Measurements from ENCODE around the gene OBSCN. TPM values are rescaled to one million over a fixed set of nuclear protein-coding genes. Genes with fewer than 3 reads are reported as not detected.

The OBSCN gene
- total and polyA plus RNA-seq, 2 of the 13 experiments (the other 11 are each of a cell fraction or from before 2014, with no cell fraction given), result 0.20 TPM

GRCh38 chr1:228238007-228238406 is 30.2 kb downstream of the OBSCN start:
- Histone ChIP-seq H3K36me3 (replicated peaks in 1 of 2; ENCODE audit: control insufficient read depth in 1 of 2, insufficient read depth in 2 of 2, low read length in 2 of 2) (no peaks in the 10 kb centered on the region), H4K20me1 (ENCODE audit: insufficient read depth, low read length) (no peaks in the 10 kb centered on the region), H2AFZ (ENCODE audit: low read length) (no peak overlapping the region), H3K9me3 (ENCODE audit: low read length) (peaks cover 22% of the 10 kb centered on the region), H3K4me3 (replicated peaks in 1 of 3; ENCODE audit: insufficient read depth in 1 of 3, low read depth in 2 of 3, low read length in 3 of 3) (no peak overlapping the region), H3K27ac (ENCODE audit: extremely low read length, insufficient read depth, low read length) (no peak overlapping the region), H3K79me2 (ENCODE audit: insufficient read depth, low read length) (no peaks in the 10 kb centered on the region), H3K27me3 (ENCODE audit: control insufficient read depth in 1 of 2, insufficient read depth in 2 of 2, low read length in 2 of 2) (no peaks in the 10 kb centered on the region; a peak in 1 of 5 replicates), H3K4me1 (ENCODE audit: insufficient read depth, low read length) (peaks cover 7% of the 10 kb centered on the region; the same call in 1 of the 2 replicates), H3K4me2 (ENCODE audit: low read depth, low read length) (no peak overlapping the region), H3K9ac (ENCODE audit: insufficient read depth, low read depth, low read length) (no peak overlapping the region)
- FAIRE-seq (no peak), DNase-seq (ENCODE audit: low spot score) (no peak), ATAC-seq (no peak)
- WGBS (ENCODE audit: low lambda C conversion rate), result 69% methylated on average over 5 of the region's 7 CpGs
- in situ Hi-C loops (cut with HindIII; ENCODE audit: extremely low pct_ligation_motif_present, low pct_unique_long_range_greater_than_20kb) (no loop called here), intact Hi-C loops (cut with micrococcal nuclease; ENCODE audit: unreplicated experiment) (no loop called here)
- no TSS peak for BruUV-seq (replicated peaks)
- ChIA-PET CTCF (ENCODE audit: low intra/inter-chr PET ratio, low total read pairs) (no interaction called here), POLR2A (no interaction called here)
- TF ChIP-seq ZBTB4 (CRISPR knock-in tag; IDR thresholded peaks at IDR 0.05; ENCODE audit: borderline replicate concordance) (no peak), ZUFSP (CRISPR knock-in tag; IDR thresholded peaks at IDR 0.05; ENCODE audit: borderline replicate concordance) (no peak), MIER2 (CRISPR knock-in tag; IDR thresholded peaks at IDR 0.05) (no peak), ZNF317 (CRISPR knock-in tag; IDR thresholded peaks at IDR 0.05) (no peak), RBFOX2 (IDR thresholded peaks at IDR 0.05; ENCODE audit: low read depth, low read length) (no peak), MAFF (IDR thresholded peaks at IDR 0.05; ENCODE audit: low read depth, low read length) (no peak), ZNF841 (CRISPR knock-in tag; IDR thresholded peaks at IDR 0.05; ENCODE audit: borderline replicate concordance) (no peak), PITX1 (CRISPR knock-in tag; IDR thresholded peaks at IDR 0.05) (no peak), CBX2 (IDR thresholded peaks at IDR 0.05; ENCODE audit: low read depth, low read length) (no peak), CBX2 (CRISPR knock-in tag; IDR thresholded peaks at IDR 0.05; ENCODE audit: low read depth) (no peak), HNRNPK (IDR thresholded peaks at IDR 0.05; ENCODE audit: low read depth, low read length, poor library complexity, severe bottlenecking) (no peak), PCBP1 (IDR thresholded peaks at IDR 0.05; ENCODE audit: borderline replicate concordance, low read depth, low read length) (no peak), RBM22 (optimal IDR thresholded peaks at IDR 0.05; ENCODE audit: low read length) (no peak)
- TF ChIP-seq, protein P1, sequence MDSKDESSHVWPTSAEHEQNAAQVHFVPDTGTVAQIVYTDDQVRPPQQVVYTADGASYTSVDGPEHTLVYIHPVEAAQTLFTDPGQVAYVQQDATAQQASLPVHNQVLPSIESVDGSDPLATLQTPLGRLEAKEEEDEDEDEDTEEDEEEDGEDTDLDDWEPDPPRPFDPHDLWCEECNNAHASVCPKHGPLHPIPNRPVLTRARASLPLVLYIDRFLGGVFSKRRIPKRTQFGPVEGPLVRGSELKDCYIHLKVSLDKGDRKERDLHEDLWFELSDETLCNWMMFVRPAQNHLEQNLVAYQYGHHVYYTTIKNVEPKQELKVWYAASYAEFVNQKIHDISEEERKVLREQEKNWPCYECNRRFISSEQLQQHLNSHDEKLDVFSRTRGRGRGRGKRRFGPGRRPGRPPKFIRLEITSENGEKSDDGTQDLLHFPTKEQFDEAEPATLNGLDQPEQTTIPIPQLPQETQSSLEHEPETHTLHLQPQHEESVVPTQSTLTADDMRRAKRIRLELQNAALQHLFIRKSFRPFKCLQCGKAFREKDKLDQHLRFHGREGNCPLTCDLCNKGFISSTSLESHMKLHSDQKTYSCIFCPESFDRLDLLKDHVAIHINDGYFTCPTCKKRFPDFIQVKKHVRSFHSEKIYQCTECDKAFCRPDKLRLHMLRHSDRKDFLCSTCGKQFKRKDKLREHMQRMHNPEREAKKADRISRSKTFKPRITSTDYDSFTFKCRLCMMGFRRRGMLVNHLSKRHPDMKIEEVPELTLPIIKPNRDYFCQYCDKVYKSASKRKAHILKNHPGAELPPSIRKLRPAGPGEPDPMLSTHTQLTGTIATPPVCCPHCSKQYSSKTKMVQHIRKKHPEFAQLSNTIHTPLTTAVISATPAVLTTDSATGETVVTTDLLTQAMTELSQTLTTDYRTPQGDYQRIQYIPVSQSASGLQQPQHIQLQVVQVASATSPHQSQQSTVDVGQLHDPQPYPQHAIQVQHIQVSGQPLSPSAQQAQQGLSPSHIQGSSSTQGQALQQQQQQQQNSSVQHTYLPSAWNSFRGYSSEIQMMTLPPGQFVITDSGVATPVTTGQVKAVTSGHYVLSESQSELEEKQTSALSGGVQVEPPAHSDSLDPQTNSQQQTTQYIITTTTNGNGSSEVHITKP (CRISPR knock-in tag; IDR thresholded peaks at IDR 0.05; ENCODE audit: low read depth), result no peak
- TF ChIP-seq, protein P2, sequence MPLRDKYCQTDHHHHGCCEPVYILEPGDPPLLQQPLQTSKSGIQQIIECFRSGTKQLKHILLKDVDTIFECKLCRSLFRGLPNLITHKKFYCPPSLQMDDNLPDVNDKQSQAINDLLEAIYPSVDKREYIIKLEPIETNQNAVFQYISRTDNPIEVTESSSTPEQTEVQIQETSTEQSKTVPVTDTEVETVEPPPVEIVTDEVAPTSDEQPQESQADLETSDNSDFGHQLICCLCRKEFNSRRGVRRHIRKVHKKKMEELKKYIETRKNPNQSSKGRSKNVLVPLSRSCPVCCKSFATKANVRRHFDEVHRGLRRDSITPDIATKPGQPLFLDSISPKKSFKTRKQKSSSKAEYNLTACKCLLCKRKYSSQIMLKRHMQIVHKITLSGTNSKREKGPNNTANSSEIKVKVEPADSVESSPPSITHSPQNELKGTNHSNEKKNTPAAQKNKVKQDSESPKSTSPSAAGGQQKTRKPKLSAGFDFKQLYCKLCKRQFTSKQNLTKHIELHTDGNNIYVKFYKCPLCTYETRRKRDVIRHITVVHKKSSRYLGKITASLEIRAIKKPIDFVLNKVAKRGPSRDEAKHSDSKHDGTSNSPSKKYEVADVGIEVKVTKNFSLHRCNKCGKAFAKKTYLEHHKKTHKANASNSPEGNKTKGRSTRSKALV (CRISPR knock-in tag; IDR thresholded peaks at IDR 0.05), result no peak
